Iris pigment epithelial cell (primary cell): ENCODE measurements around the gene PCSK5.

Source experiments
- DNase-seq: peaks from one replicate; pipeline ENCODE4 v3.0.0-alpha.2; 2011; ENCODE audit warnings: low read depth

The PCSK5 gene

GRCh38 chr9:75921391-75922127, 31.1 kb downstream of the PCSK5 start:
- no peak for DNase-seq

- DNase-seq: no peak
Measured at GRCh38 chr9:75926385-75926784, 35.9 kb downstream of the PCSK5 start.

GRCh38 chr9:75927356-75927755, 36.9 kb downstream of the PCSK5 start:
- DNase-seq: no peak

GRCh38 chr9:75930190-75930589, 39.7 kb downstream of the PCSK5 start:
- DNase-seq: no peak

GRCh38 chr9:75930730-75931321, 40.4 kb downstream of the PCSK5 start:
- DNase-seq: peak; percentile 3

- DNase-seq: no peak
Measured at GRCh38 chr9:75933982-75934381, 43.5 kb downstream of the PCSK5 start.

- DNase-seq: no peak
Measured at GRCh38 chr9:75935591-75935990, 45.1 kb downstream of the PCSK5 start.

GRCh38 chr9:75937521-75938258, 47.2 kb downstream of the PCSK5 start:
- DNase-seq: no peak

- no peak for DNase-seq
Measured at GRCh38 chr9:75938946-75939345, 48.5 kb downstream of the PCSK5 start.

GRCh38 chr9:75939536-75940111, 49.2 kb downstream of the PCSK5 start:
- DNase-seq: no peak

GRCh38 chr9:75941066-75941465, 50.6 kb downstream of the PCSK5 start:
- DNase-seq: no peak

- DNase-seq: no peak
Measured at GRCh38 chr9:75941577-75942311, 51.3 kb downstream of the PCSK5 start.

- no peak for DNase-seq
Measured at GRCh38 chr9:75946766-75947165, 56.3 kb downstream of the PCSK5 start.

GRCh38 chr9:75947233-75947632, 56.8 kb downstream of the PCSK5 start:
- no peak for DNase-seq

- no peak for DNase-seq
Measured at GRCh38 chr9:75950998-75951397, 60.5 kb downstream of the PCSK5 start.

- no peak for DNase-seq
Measured at GRCh38 chr9:75953218-75953617, 62.7 kb downstream of the PCSK5 start.

GRCh38 chr9:75956161-75956560, 65.7 kb downstream of the PCSK5 start:
- DNase-seq: no peak

- DNase-seq: no peak
Measured at GRCh38 chr9:75957116-75957515, 66.6 kb downstream of the PCSK5 start.

- no peak for DNase-seq
Measured at GRCh38 chr9:75958226-75958625, 67.8 kb downstream of the PCSK5 start.

- DNase-seq: no peak
Measured at GRCh38 chr9:75960551-75960950, 70.1 kb downstream of the PCSK5 start.

- DNase-seq: peak; percentile 17
Measured at GRCh38 chr9:75962013-75962661, 71.7 kb downstream of the PCSK5 start.

GRCh38 chr9:75962662-75963036, 72.2 kb downstream of the PCSK5 start:
- no peak for DNase-seq
